GM12878 (cell line): Measurements from ENCODE around the gene VMP1. TPM values are rescaled to one million over a fixed set of nuclear protein-coding genes. Genes with fewer than 3 reads are reported as not detected.

ENCODE experiments used
- ATAC-seq: fragments of 200-7000 bp; cut with Tn5 transposase; 3 replicates; pipeline ENCODE4 v1.9.1; 2020; ENCODE audit warnings: mild to moderate bottlenecking, moderate library complexity
- BruUV-seq: library from RNA; stranded (reverse); fragments of 400-500 nt; replicated peaks from 2 replicates; lab custom pipeline; 2021; lab: Mats Ljungman, UMichigan
- CTCF ChIA-PET: fragments of 300-600 bp; sonication (Branson Sonifier 250); formaldehyde crosslinking; extraction: SDS; loops from one replicate; lab custom pipeline; 2021; ENCODE audit warnings: inconsistent platforms; lab: Yijun Ruan, JAX
- POLR2A ChIA-PET: fragments of 350-600 bp; formaldehyde crosslinking; extraction: SDS; loops from one replicate; lab custom pipeline; 2021; ENCODE audit warnings: inconsistent platforms; lab: Charles Lee
- RAD21 ChIA-PET: fragments of 300-600 bp; sonication (Branson Sonifier 250); formaldehyde crosslinking; loops from one replicate; lab custom pipeline; 2023; ENCODE audit warnings: antibody characterized with exemption; ENCODE audit not compliant: unreplicated experiment; lab: Charles Lee
- SMC1A ChIA-PET: fragments of 300-600 bp; sonication (Branson Sonifier 250); formaldehyde crosslinking; loops from one replicate; lab custom pipeline; 2023; ENCODE audit not compliant: unreplicated experiment, uncharacterized antibody; lab: Charles Lee
- DNase-seq: peaks from one replicate; pipeline ENCODE4 v3.0.0-alpha.2; 2011; ENCODE audit warnings: low read depth, low spot score
- FAIRE-seq: peaks from 3 replicates; lab custom pipeline; 2011; peaks lifted over from hg19 to GRCh38; lab: Jason Lieb, UNC
- H2AFZ ChIP-seq: 2 replicates; pipeline ENCODE4 v1.6.0; 2011; ENCODE audit warnings: low read depth, low read length, control low read depth; ENCODE audit not compliant: control insufficient read depth
- H3K27ac ChIP-seq: 2 replicates; pipeline ENCODE4 v1.5.1; 2011; ENCODE audit warnings: control low read depth; ENCODE audit not compliant: control insufficient read depth, insufficient read depth
- H3K27me3 ChIP-seq, 2 experiments: replicated peaks in 1 of 2; 2 replicates each; pipeline versions ENCODE4 v1.6.0 to v1.6.1; 2011; ENCODE audit warnings: low read length in 1 of 2; ENCODE audit not compliant: control insufficient read depth in 2 of 2, insufficient read depth in 2 of 2
- H3K36me3 ChIP-seq, 2 experiments: 2 replicates each; pipeline ENCODE4 v1.5.1; 2011; ENCODE audit warnings: low read length in 1 of 2; ENCODE audit not compliant: control insufficient read depth in 2 of 2, insufficient read depth in 2 of 2
- H3K4me1 ChIP-seq: 2 replicates; pipeline ENCODE4 v1.6.1; 2011; ENCODE audit warnings: mild to moderate bottlenecking, low read length, moderate library complexity, mixed read lengths; ENCODE audit not compliant: control insufficient read depth, insufficient read depth
- H3K4me2 ChIP-seq: 2 replicates; pipeline ENCODE4 v1.6.0; 2011; ENCODE audit warnings: control low read depth; ENCODE audit not compliant: control insufficient read depth, insufficient read depth
- H3K4me3 ChIP-seq: fragments of 200-600 bp; sonication (generic); 2 replicates; pipeline ENCODE4 v1.5.1; 2016
- H3K79me2 ChIP-seq: 2 replicates; pipeline ENCODE4 v1.6.0; 2011; ENCODE audit warnings: low read length; ENCODE audit not compliant: control insufficient read depth, insufficient read depth
- H3K9ac ChIP-seq: 2 replicates; pipeline ENCODE4 v1.8.0; 2011; ENCODE audit warnings: low read length, control low read depth, mixed read lengths; ENCODE audit not compliant: control insufficient read depth, insufficient read depth
- H3K9me3 ChIP-seq: replicated peaks from 3 replicates; pipeline ENCODE4 v1.5.1; 2011; ENCODE audit warnings: mild to moderate bottlenecking, low read length; ENCODE audit not compliant: control insufficient read depth, insufficient read depth
- H4K20me1 ChIP-seq: 2 replicates; pipeline ENCODE4 v1.6.0; 2011; ENCODE audit not compliant: control insufficient read depth, insufficient read depth
- CTCF ChIP-seq, 3 experiments: IDR thresholded peaks in 2 of 3; conservative IDR thresholded peaks in 1 of 3; 2 replicates each; pipeline ENCODE4 v1.5.1; 2011; ENCODE audit warnings: low read depth in 3 of 3, low read length in 3 of 3, mild to moderate bottlenecking in 3 of 3, control low read depth in 2 of 3, moderate library complexity in 2 of 3, inconsistent platforms in 1 of 3, mixed read lengths in 1 of 3; ENCODE audit not compliant: control insufficient read depth in 2 of 3, insufficient read depth in 1 of 3; ENCODE audit errors: extremely low read depth in 1 of 3
- ESRRA ChIP-seq: IDR thresholded peaks from 2 replicates; pipeline ENCODE4 v1.6.1; 2012; ENCODE audit warnings: mild to moderate bottlenecking, low read length, improper control_type of control experiment
- EZH2 ChIP-seq: IDR thresholded peaks from 2 replicates; pipeline ENCODE4 v1.6.1; 2012; ENCODE audit warnings: low read depth, mild to moderate bottlenecking, control low read depth, inconsistent platforms, low read length, borderline replicate concordance; ENCODE audit not compliant: control insufficient read depth
- GATAD2B ChIP-seq: fragments of 450-650 bp; conservative IDR thresholded peaks from 2 replicates; pipeline ENCODE4 v1.6.1; 2017; ENCODE audit warnings: low read depth, mild to moderate bottlenecking, moderate library complexity
- HDAC6 ChIP-seq: fragments of 200-600 bp; sonication (generic); IDR thresholded peaks from one replicate; pipeline ENCODE4 v1.8.0; 2017; ENCODE audit warnings: antibody characterized with exemption; ENCODE audit not compliant: unreplicated experiment
- HSF1 ChIP-seq: fragments of 150-350 bp; IDR thresholded peaks from 2 replicates; pipeline ENCODE4 v1.6.1; 2014; ENCODE audit warnings: mild to moderate bottlenecking, low read depth, low read length
- NR2C2 ChIP-seq: IDR thresholded peaks from 2 replicates; pipeline ENCODE4 v1.6.1; 2011; ENCODE audit warnings: borderline replicate concordance, low read depth; ENCODE audit not compliant: control insufficient read depth, insufficient read length
- SIN3A ChIP-seq: IDR thresholded peaks from 2 replicates; pipeline ENCODE4 v1.6.1; 2012; ENCODE audit warnings: low read depth, low read length, improper control_type of control experiment
- SIX5 ChIP-seq: IDR thresholded peaks from 2 replicates; pipeline ENCODE4 v1.6.1; 2011; ENCODE audit warnings: mild to moderate bottlenecking, low read depth, low read length, moderate library complexity; ENCODE audit not compliant: severe bottlenecking
- STAT1 ChIP-seq: fragments of 450-650 bp; conservative IDR thresholded peaks from 2 replicates; pipeline ENCODE4 v1.6.1; 2014; ENCODE audit warnings: antibody characterized with exemption, mild to moderate bottlenecking
- STAT3 ChIP-seq: IDR thresholded peaks from 2 replicates; pipeline ENCODE4 v1.6.1; 2011; ENCODE audit warnings: low read depth, low read length, improper control_type of control experiment
- SUZ12 ChIP-seq: fragments of 200-600 bp; sonication (generic); IDR thresholded peaks from one replicate; pipeline ENCODE4 v1.6.1; 2018; ENCODE audit warnings: antibody characterized with exemption, mild to moderate bottlenecking; ENCODE audit not compliant: unreplicated experiment
- YBX1 ChIP-seq: fragments of 450-650 bp; IDR thresholded peaks from 2 replicates; pipeline ENCODE4 v1.6.1; 2016; ENCODE audit warnings: antibody characterized with exemption
- ZNF207 ChIP-seq: fragments of 450-650 bp; IDR thresholded peaks from 2 replicates; pipeline ENCODE4 v1.6.1; 2014; ENCODE audit warnings: antibody characterized with exemption, mild to moderate bottlenecking, borderline replicate concordance
- WGBS: methylation state at CpG from one replicate; pipeline ENCODE4 v1.1.6; 2016; ENCODE audit warnings: low lambda C conversion rate; ENCODE audit not compliant: insufficient replicate concordance, insufficient coverage; ENCODE audit errors: missing lambda C conversion rate; 5-methylcytosine and 5-hydroxymethylcytosine counted together
- in situ Hi-C: fragments of 300-500 bp; cut with MboI; formaldehyde crosslinking; loops from 9 replicates; pipeline ENCODE4 v1.14.3; 2018; ENCODE audit warnings: mixed read lengths
- intact Hi-C: fragments of 100-400 bp; cut with micrococcal nuclease; formaldehyde crosslinking; loops from one replicate; pipeline ENCODE4 v1.14.2; 2022; ENCODE audit not compliant: unreplicated experiment
- polyA plus RNA-seq, 11 experiments: library from polyadenylated mRNA; depleted of rRNA in 4 of 11; unstranded in 6 of 11; stranded (reverse) in 5 of 11; fragments of >200 nt; fragmentation: Nextera tagmentation in 4 of 11; fragmentation: Illumina TruSeq in 1 of 11; extraction: Ambion mirVana in 4 of 11; extraction: Trizol in 1 of 11; gene quantifications; 1 replicate in 1 of 11; 2 replicates in 10 of 11; pipeline versions ENCODE4 v1.2.1 to v1.2.3, GENCODE V29; 2011 to 2016; ENCODE audit warnings: inconsistent platforms in 2 of 11, missing spikeins in 2 of 11, low read depth in 1 of 11
- total RNA-seq, 4 experiments: library from RNA; depleted of rRNA in 3 of 4; stranded (reverse); fragments of >200 nt in 3 of 4; fragmentation: Illumina TruSeq in 1 of 4; extraction: Trizol in 1 of 4; gene quantifications; 2 replicates each; pipeline versions ENCODE4 v1.2.1 to v1.2.3, GENCODE V29; 2013 to 2021
- TF ChIP-seq, protein P1 (sequence below): IDR thresholded peaks from 2 replicates; pipeline ENCODE4 v1.6.1; 2011; ENCODE audit warnings: mild to moderate bottlenecking, low read depth, low read length, moderate library complexity; ENCODE audit not compliant: insufficient replicate concordance
- TF ChIP-seq, protein P2 (sequence below): fragments of 450-650 bp; conservative IDR thresholded peaks from 2 replicates; pipeline ENCODE4 v1.6.1; 2017; ENCODE audit warnings: mild to moderate bottlenecking, moderate library complexity

Gene VMP1
- total and polyA plus RNA-seq, 10 of the 15 experiments (the other 5 are each of a cell fraction or from before 2014, with no cell fraction given): 88.4 to 199 (median 132) TPM

DNA sequence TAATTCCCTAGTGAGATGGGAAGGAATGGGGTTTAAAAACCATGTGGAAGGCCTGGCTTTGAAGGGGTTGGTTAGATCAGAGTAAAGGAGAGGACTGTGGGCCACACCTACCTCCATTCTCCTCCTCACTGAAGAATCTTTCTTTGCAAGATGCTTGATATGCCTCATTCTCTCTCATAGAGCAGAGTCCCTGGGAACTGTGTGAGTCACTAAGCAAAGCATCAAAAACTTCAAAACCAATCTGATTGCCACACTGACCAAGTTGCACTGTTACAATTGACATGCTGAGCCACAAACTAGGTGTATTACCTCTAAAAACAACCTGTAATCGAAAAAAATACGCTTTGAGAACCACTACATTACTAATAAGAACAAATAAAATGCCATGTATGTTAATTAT lies 183.3 kb downstream of the VMP1 start:
- H2AFZ ChIP-seq: no peak overlapping the region
- in situ Hi-C loops (no loop called here), intact Hi-C loops (no loop called here)
- no peak overlapping the region for H3K27ac ChIP-seq
- no peaks in the 10 kb centered on the region for H3K4me1 ChIP-seq
- H3K36me3 ChIP-seq: 0 out of 4 replicates have a peak, but pooled peaks cover 0 to 5% of the 10 kb centered on the region in 2 experiments
- DNase-seq (no peak), ATAC-seq (no peak), FAIRE-seq (no peak)
- no peak for TF ChIP-seq GATAD2B
- TF ChIP-seq HDAC6: no peak
- TF ChIP-seq SUZ12: no peak
- TF ChIP-seq SIX5: no peak
- no peak for TF ChIP-seq SIN3A
- TF ChIP-seq EZH2: no peak
- no peak for TF ChIP-seq YBX1
- TF ChIP-seq, protein P1, sequence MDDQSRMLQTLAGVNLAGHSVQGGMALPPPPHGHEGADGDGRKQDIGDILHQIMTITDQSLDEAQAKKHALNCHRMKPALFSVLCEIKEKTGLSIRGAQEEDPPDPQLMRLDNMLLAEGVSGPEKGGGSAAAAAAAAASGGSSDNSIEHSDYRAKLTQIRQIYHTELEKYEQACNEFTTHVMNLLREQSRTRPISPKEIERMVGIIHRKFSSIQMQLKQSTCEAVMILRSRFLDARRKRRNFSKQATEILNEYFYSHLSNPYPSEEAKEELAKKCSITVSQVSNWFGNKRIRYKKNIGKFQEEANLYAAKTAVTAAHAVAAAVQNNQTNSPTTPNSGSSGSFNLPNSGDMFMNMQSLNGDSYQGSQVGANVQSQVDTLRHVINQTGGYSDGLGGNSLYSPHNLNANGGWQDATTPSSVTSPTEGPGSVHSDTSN: no peak
- no peak for TF ChIP-seq HSF1
- TF ChIP-seq, protein P2, sequence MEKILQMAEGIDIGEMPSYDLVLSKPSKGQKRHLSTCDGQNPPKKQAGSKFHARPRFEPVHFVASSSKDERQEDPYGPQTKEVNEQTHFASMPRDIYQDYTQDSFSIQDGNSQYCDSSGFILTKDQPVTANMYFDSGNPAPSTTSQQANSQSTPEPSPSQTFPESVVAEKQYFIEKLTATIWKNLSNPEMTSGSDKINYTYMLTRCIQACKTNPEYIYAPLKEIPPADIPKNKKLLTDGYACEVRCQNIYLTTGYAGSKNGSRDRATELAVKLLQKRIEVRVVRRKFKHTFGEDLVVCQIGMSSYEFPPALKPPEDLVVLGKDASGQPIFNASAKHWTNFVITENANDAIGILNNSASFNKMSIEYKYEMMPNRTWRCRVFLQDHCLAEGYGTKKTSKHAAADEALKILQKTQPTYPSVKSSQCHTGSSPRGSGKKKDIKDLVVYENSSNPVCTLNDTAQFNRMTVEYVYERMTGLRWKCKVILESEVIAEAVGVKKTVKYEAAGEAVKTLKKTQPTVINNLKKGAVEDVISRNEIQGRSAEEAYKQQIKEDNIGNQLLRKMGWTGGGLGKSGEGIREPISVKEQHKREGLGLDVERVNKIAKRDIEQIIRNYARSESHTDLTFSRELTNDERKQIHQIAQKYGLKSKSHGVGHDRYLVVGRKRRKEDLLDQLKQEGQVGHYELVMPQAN: no peak
- no peak for TF ChIP-seq STAT3
- no peak for TF ChIP-seq ESRRA
- TF ChIP-seq STAT1: no peak
- TF ChIP-seq CTCF (IDR thresholded peaks at IDR 0.05 in 2 of 3, conservative IDR thresholded peaks at IDR 0.05 in 1 of 3; ENCODE audit: control insufficient read depth in 2 of 3, extremely low read depth in 1 of 3, insufficient read depth in 1 of 3, low read depth in 3 of 3, low read length in 3 of 3): no peak
- no peak for TF ChIP-seq NR2C2
- no peak for TF ChIP-seq ZNF207
- ChIA-PET RAD21 (interaction anchor here (1.3 kb wide), 1 partner anchor 128 kb away, joined by 3 read pairs; no protein-coding TSS in a partner anchor), POLR2A (interaction anchor here (1.3 kb wide), 1 partner anchor 137 kb away, joined by 4 read pairs; no protein-coding TSS in a partner anchor), SMC1A (interaction anchor here (1.6 to 3.8 kb wide), 2 partner anchors 129 to 138 kb away, joined by 4 to 17 read pairs; no protein-coding TSS in a partner anchor), CTCF (interaction anchor here (2.4 kb wide), 1 partner anchor 137 kb away, joined by 7 read pairs; no protein-coding TSS in a partner anchor)
- H3K4me2 ChIP-seq: no peak overlapping the region
- peaks cover 34% of the 10 kb centered on the region for H3K79me2 ChIP-seq
- WGBS: 98% methylated on average over 2 of the region's 2 CpGs
- no peaks in the 10 kb centered on the region for H3K27me3 ChIP-seq
- H4K20me1 ChIP-seq: no peaks in the 10 kb centered on the region
- H3K9me3 ChIP-seq: no peaks in the 10 kb centered on the region
- no peak overlapping the region for H3K9ac ChIP-seq
- TSS peak; percentile 68 for BruUV-seq
- no peak overlapping the region for H3K4me3 ChIP-seq
